C4-2B (cell line): ENCODE results near the gene ZNF19.

Experiments
- ZFX ChIP-seq: fragments of 450-650 bp; IDR thresholded peaks from 2 replicates; pipeline ENCODE4 v1.6.1; 2017
- TF ChIP-seq, protein P1 (sequence below): fragments of 450-650 bp; conservative IDR thresholded peaks from 2 replicates; pipeline ENCODE4 v1.5.1; 2017; ENCODE audit warnings: mild to moderate bottlenecking

- TF ChIP-seq, protein P1, sequence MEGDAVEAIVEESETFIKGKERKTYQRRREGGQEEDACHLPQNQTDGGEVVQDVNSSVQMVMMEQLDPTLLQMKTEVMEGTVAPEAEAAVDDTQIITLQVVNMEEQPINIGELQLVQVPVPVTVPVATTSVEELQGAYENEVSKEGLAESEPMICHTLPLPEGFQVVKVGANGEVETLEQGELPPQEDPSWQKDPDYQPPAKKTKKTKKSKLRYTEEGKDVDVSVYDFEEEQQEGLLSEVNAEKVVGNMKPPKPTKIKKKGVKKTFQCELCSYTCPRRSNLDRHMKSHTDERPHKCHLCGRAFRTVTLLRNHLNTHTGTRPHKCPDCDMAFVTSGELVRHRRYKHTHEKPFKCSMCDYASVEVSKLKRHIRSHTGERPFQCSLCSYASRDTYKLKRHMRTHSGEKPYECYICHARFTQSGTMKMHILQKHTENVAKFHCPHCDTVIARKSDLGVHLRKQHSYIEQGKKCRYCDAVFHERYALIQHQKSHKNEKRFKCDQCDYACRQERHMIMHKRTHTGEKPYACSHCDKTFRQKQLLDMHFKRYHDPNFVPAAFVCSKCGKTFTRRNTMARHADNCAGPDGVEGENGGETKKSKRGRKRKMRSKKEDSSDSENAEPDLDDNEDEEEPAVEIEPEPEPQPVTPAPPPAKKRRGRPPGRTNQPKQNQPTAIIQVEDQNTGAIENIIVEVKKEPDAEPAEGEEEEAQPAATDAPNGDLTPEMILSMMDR, result no peak
- no peak for TF ChIP-seq ZFX
These were observed 57.9 kb downstream of the ZNF19 start for GRCh38 chr16:71431176-71431575.
